Suprapubic skin (tissue), 3 donors: ENCODE data around the gene ZNF865.
"Not testable (repeated sequence)": the region's sequence is repeated elsewhere in the genome, so short reads cannot be mapped to it uniquely, and the experiment has no call there.

Source experiments
- POLR2A ChIP-seq, 2 donors: fragments of 450-650 bp; IDR thresholded peaks; one replicate each; pipeline ENCODE4 v1.6.1; 2017; ENCODE audit warnings: antibody characterized with exemption in 2 of 2, mild to moderate bottlenecking in 2 of 2, moderate library complexity in 2 of 2
- TF ChIP-seq, protein P1 (sequence below), 2 donors: fragments of 200-600 bp in 1 of 2; fragments of 450-650 bp in 1 of 2; sonication (generic) in 1 of 2; IDR thresholded peaks; one replicate each; pipeline ENCODE4 v1.5.1; 2016 to 2019; ENCODE audit warnings: antibody characterized with exemption in 2 of 2, mild to moderate bottlenecking in 1 of 2, moderate library complexity in 1 of 2

DNA sequence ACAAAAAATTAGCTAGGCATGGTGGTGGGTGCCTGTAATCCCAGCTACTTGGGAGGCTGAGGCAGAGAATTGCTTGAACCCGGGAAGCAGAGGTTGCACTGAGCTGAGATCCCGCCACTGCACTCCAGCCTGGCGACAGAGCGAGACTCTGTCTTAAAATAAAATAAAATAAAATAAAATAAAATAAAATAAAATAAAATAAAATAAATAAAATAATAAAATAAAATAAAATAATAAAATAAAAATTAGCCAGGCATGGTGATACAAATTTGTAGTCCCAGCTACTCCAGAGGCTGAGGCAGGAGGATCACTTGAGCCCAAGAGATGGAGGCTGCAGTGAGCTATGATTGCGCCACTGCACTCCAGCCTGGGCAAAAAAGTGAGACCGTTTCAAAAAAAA, 31.5 kb upstream of the ZNF865 start:
- TF ChIP-seq, protein P1, sequence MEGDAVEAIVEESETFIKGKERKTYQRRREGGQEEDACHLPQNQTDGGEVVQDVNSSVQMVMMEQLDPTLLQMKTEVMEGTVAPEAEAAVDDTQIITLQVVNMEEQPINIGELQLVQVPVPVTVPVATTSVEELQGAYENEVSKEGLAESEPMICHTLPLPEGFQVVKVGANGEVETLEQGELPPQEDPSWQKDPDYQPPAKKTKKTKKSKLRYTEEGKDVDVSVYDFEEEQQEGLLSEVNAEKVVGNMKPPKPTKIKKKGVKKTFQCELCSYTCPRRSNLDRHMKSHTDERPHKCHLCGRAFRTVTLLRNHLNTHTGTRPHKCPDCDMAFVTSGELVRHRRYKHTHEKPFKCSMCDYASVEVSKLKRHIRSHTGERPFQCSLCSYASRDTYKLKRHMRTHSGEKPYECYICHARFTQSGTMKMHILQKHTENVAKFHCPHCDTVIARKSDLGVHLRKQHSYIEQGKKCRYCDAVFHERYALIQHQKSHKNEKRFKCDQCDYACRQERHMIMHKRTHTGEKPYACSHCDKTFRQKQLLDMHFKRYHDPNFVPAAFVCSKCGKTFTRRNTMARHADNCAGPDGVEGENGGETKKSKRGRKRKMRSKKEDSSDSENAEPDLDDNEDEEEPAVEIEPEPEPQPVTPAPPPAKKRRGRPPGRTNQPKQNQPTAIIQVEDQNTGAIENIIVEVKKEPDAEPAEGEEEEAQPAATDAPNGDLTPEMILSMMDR (IDR thresholded peaks at IDR 0.05): not testable (repeated sequence)
- TF ChIP-seq POLR2A (IDR thresholded peaks at IDR 0.05): not testable (repeated sequence)
